ENCODE measurements around the gene IL1RAPL1.

The IL1RAPL1 gene

GRCh38 chrX:29926659-29927058 is 1339.4 kb downstream of the IL1RAPL1 start:
- DNase-seq, result no peak

GRCh38 chrX:29935455-29935854 is 1348.2 kb downstream of the IL1RAPL1 start:
- DNase-seq, result no peak

- no peak for DNase-seq
These were observed 1353.5 kb downstream of the IL1RAPL1 start for GRCh38 chrX:29940750-29941149.

- no peak for DNase-seq
These were observed 1354.0 kb downstream of the IL1RAPL1 start for GRCh38 chrX:29941287-29941686.

GRCh38 chrX:29947225-29947624 is 1360.0 kb downstream of the IL1RAPL1 start:
- no peak for DNase-seq

- DNase-seq, result no peak
These were observed 1361.4 kb downstream of the IL1RAPL1 start for GRCh38 chrX:29948653-29949052.

GRCh38 chrX:29952016-29952415 is 1364.8 kb downstream of the IL1RAPL1 start:
- no peak for DNase-seq

GRCh38 chrX:29962061-29962460 is 1374.8 kb downstream of the IL1RAPL1 start:
- no peak for DNase-seq

- DNase-seq, result no peak
These were observed 1378.4 kb downstream of the IL1RAPL1 start for GRCh38 chrX:29965634-29966033.

- no peak for DNase-seq
These were observed 1404.8 kb downstream of the IL1RAPL1 start for GRCh38 chrX:29992083-29992482.

- no peak for DNase-seq
These were observed 1418.6 kb downstream of the IL1RAPL1 start for GRCh38 chrX:30005813-30006212.
